MV-4-11 (cell line): Measurements from ENCODE around the gene NME4.
"Not testable (repeated sequence)": the region's sequence is repeated elsewhere in the genome, so short reads cannot be mapped to it uniquely, and the experiment has no call there.

Source experiments
- DNase-seq: peaks from one replicate; lab custom pipeline; 2025; lab: John Stamatoyannopoulos, UW

NME4 gene

DNA sequence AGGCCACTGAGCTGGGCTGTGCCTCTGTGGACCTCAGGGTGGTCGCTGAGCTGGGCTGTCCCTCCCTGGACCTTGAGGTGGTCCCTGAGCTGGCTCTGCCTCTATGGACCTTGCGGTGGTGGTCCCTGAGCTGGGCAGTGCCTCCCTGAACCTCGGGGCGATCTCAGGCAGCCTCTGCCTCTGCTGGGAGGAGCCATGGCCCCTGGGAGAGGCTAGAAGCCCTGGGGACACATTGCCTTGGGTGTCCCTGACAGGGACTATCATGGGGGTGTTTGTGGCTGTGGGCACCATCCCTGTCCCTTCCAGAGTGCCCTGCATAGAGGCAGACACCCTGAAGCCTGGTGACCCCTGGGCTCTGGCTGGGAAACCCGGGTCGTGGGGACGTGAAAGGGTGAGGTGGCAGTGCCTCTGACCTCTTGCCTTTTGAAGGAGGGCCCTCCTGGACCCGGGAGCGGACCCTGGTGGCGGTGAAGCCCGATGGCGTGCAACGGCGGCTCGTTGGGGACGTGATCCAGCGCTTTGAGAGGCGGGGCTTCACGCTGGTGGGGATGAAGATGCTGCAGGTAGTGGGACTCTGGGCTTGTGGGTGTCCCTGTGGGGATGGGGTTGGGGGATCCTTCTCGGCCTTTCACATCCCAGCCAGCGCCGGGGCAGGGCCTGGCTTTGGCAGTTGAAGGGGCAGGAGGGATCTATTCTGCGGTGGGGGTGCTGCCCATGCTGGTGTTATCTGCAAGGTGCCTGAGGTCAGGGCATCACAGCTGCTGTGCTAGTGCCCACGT is 1.8 kb downstream of the NME4 start:
- no peak for DNase-seq

DNA sequence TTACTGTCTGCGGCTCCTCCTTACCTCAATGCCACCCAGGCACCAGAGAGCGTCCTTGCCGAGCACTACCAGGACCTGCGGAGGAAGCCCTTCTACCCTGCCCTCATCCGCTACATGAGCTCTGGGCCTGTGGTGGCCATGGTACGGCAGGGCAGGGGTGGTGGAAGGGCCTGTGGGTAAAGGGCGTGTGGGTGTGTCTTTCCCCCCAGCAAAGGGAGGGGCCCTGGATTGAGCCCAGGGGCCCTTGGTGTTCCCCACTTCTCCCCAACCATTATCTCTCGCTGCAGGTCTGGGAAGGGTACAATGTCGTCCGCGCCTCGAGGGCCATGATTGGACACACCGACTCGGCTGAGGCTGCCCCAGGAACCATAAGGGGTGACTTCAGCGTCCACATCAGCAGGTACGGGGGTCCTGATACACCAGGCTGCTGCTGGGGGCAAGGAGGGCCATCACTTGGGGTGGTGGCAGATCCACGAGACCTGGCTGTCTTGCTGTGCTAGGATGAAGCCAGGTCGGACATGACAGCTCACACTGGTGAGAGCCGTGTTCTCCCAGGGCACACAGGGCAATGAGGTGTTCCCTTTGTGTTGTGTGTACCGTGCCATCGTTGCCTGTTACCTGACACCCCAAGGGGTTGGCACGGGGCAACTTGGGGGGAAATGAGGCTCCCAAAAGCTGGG is 2.5 kb downstream of the NME4 start:
- DNase-seq = no peak

DNA sequence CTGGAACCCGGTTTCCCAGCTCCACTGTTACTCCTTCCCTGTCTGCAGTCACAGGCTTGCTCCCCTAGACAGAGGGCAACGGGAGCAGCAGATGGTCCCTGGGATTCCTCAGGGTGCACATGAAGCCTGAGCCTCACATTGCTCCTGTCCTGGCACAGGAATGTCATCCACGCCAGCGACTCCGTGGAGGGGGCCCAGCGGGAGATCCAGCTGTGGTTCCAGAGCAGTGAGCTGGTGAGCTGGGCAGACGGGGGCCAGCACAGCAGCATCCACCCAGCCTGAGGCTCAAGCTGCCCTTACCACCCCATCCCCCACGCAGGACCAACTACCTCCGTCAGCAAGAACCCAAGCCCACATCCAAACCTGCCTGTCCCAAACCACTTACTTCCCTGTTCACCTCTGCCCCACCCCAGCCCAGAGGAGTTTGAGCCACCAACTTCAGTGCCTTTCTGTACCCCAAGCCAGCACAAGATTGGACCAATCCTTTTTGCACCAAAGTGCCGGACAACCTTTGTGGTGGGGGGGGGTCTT is 3.1 kb downstream of the NME4 start:
- DNase-seq = peak; percentile 39

DNA sequence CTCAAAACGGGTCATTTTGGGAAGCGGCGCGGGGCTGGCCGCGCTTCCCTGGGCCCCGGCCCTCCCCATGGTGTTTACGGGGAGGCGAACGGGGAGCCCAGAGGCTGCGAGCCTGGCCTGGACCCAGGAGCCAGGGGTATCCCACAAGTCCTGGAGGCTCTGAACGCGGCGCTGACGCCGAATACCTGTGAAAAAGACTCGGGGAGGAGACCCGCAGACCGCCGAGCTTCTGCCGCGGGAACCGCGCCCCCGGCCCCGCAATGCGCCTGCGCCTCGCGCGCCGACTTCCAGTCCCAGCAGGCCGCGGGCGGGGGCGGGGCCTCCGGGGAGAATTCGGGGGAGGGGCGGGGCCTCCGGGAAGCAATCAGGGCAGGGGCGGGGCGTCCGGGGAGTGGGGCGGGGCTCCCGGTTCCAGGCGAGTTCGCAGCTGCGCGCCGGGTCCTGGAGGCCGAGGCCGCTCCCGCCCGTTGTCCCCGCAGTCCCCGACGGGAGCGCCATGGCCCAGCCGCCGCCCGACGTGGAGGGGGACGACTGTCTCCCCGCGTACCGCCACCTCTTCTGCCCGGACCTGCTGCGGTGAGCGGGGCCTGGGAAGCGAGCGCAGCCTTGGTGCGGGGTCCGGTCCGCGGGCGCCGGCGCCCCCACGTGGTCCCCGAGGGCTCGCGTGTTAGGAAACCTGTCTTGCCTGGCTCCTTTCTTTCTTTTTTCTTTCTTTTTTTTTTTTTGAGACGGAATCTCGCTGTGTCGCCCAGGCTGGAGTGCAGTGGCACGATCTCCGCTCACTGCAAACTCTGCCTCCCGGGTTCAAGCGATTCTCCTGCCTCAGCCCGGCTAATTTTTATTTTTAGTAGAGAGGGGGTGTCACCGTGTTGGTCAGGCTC is 4.7 kb downstream of the NME4 start, which contains the start of gene DECR2:
DECR2 (plus strand) TSS at position 418 of the 881 bp plus-strand sequence; CDS start at position 497, 79 bp downstream.
- DNase-seq = peak; percentile 79

DNA sequence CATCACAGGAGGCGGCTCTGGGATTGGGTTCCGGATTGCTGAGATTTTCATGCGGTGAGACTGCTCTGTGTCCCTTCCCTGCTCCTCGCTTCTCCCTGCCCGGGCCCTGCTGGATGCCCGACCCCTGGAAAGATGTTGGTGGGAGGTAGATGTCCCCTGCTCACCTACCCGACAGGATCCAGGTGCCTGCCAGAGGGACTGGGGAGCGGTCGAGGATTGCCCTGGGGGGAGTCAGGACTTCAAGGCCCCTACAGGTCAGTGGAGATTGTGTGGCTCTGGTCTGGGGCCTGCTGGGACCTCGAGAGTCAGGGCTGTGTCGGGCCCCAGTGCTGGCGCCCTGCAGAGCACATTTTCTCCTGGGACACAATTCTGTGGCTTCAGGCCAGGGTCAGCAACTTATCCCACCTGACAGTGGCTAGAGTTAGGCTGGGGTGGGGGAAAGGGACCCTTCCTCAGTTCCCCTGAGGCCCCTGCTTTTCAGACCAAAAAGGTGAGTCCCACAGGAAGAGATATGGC is 8.0 kb downstream of the NME4 start:
- DNase-seq = no peak

DNA sequence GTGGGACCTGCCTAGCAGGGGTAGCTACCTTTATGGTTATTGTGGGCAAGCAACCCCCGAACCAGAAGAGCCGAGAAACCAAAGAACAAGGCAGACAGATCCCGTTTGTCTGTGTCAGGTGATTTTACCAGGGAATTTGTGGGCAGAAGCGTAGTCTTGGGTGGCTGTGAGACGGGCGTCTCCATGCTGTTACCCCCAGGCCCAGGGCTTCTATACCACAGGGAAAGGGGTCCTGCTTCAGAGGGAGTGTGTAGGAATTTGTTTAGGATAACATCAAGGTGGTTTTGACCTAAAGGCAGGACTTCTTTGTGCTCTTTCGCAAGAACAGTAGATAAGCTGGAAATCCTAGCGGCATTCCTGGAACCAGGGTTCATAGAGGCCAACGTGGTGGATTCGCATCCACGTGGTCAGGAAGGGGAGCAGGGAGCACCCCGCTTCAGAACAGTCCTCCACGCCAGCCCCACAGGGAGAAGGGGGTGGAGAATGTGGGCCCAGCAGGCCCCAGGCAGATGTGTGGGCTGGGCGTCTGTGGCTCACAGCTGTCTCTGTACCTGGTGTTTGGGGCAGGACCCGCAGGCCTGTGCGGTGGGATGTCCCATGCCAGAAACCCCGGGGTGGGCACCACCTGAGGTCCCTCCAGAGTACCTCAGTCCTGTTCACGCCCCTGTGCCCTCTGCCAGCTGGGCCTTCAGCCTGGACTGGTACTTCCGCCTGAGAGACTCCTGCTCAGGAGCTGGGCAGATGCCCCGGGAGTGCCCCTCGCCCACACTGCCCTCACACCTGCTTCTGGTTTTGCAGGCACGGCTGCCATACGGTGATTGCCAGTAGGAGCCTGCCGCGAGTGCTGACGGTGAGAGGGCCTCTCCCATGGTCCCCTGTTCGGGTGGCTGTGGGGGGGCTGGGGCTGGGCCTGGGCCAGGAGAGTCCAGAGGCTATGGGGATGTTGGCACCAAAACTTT is 8.8 kb downstream of the NME4 start:
- no peak for DNase-seq

DNA sequence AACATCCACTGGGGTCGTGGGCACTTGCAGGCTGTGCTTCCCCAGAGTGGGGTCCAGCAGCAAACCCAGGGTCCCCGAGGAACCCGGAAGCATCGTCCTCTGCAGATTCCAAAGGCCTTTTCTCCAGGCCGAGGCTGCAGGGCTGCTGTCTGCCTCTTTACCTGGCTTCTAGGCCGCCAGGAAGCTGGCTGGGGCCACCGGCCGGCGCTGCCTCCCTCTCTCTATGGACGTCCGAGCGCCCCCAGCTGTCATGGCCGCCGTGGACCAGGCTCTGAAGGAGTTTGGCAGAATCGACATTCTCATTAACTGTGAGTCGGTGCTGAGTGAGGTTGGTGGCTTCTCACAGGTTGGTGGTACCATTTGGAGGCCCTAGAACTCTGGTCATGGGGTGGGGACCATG is 10.3 kb downstream of the NME4 start:
- no peak for DNase-seq

DNA sequence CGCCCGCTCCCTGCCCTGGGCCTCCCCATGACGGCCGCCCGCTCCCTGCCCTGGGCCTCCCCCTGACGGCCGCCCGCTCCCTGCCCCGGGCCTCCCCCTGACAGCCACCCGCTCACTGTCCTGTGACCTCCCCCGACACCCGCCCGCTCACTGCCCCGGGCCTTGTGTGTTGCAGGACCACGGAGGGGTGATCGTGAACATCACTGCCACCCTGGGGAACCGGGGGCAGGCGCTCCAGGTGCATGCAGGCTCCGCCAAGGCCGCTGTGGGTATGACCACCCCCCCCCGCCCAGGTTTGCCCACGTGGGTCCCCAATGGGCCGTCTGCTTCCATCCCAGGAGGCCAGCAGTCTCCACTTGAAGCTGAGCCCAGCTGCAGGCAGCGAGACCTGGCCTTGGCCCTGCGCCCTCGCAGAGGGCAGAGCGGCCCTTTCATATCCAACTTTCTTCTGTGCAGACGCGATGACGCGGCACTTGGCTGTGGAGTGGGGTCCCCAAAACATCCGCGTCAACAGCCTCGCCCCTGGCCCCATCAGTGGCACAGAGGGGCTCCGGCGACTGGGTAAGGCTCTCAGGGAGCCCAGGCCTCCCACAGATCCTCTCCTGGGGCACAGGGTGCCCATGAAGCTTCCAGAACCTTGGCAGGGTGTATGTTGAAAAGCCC is 13.6 kb downstream of the NME4 start:
- DNase-seq = no peak

DNA sequence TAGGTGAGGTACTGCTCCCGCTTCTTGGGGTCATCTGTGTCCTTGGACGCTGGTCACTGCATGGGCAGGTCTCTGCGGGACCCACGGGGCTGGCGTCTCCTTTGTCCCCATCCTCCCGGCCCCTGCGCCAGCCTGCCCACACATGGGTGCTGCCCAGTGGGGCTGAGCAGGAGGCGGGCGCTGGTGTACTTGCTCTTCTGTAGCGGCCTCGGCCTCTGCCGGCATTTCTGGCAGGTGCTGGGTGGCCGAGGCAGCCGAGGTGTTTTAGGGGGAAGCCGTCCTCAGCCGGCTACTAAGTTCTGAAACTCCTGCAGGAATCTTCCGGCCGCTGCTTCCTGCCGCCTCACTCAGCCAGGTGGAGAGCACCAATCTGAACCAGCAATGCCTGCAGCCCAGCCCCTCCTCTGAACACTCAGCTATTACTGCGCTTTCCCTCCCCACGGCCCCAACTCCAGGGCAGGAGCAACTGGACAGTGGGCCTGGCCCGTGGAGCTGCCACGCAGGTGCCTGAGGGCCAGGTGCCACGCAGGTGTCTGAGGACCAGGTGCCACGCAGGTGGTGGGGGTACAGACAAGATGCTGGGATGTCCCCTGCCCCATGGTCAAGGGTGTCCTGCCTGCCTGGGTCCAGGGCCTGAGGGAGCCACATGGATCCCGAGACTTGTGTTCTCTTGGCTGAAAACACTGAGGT is 14.7 kb downstream of the NME4 start:
- DNase-seq = no peak

DNA sequence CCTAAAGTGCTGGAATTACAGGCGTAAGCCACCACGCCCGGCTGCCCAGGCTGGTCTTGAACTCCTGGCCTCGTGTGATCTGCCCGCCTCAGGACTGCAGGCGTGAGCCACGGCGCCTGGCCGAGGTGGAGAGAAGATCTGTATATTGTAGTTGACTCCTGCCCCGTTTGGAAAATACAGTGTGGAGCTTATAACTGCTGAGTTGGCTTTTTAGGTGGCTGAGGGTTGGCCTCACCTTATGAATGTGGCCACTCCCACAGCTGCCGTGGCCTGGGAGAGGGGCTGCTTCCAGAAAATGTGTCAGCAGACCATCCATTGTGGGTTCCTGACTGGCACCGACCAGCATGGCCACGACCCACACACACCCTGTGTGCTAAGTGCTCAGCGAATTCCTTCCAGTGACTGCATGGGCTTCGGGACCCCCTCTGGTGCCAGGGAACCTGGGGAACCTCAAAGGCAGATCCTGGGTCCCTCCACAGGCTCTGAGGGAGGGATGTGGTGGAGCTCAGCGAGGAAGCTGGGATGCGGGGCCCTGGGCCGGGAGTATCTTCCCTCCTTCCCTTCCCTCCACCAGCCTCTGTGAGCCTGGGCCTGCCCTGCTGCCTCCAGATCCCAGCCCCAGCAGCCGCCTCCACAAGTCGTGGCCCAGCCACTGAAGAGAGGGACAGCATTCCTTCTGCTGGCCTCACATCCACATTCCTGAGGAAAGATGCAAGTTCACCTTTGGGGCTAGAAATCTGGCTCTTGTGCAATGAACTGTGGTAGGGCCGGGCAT is 17.6 kb downstream of the NME4 start:
- no peak for DNase-seq

DNA sequence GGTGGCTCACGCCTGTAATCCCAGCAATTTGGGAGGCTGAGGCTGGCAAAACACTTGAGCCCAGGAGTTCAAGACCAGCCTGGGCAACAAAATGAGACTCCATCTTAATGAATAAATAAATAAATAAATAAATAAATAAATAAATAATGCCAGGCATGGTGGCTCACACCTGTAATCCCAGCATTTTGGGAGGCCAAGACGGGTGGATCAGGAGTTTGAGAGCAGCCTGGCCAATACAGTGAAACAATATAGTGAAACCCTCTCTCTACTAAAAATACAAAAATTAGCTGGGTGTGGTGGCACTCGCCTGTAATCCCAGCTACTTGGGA is 18.1 kb downstream of the NME4 start:
- DNase-seq = not testable (repeated sequence)

DNA sequence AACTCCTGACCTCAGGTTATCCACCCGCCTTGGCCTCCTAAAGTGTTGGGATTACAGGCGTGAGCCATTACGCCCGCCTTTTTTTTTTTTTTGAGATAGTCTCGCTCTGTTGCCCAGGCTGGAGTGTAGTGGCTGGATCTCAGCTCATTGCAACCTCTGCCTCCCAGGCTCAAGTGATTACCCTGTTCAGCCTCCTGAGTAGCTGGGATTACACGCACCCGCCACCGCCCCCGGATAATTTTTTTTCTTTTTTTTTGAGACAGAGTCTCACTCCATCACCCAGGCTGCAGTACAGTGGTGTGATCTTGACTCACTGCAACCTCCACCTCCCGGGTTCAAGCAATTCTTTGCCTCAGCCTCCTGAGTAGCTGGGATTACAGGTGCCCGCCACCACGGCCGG is 25.2 kb downstream of the NME4 start:
- DNase-seq = not testable (repeated sequence)

DNA sequence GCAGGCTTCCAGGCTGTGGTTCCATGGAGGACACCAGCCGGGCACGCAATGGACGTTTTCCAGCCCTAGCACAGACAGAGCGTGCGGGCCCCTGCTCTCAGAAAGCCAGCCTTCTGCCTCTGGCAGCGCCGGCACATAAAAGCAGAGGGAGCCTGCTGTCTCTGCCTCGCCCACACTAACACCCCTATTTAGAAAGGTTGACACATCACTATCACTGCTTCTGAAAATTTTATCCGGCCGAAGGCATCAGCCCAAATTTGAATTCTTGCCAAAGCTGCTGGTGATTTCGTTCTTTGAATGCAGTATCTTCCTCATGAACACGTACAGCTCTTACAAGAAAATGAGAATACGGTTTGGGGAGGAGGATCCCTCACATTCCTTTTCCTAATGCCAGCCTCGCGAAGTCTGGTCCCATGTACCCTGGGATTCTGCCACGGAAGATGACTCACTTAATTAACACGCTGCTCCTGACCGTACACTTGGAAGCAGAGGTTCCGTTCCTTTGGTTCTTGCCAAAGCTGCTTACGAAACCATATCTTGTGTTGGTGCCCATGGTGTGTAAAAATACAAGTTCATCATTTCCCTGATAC is 27.1 kb downstream of the NME4 start:
- peak; percentile 65 for DNase-seq

DNA sequence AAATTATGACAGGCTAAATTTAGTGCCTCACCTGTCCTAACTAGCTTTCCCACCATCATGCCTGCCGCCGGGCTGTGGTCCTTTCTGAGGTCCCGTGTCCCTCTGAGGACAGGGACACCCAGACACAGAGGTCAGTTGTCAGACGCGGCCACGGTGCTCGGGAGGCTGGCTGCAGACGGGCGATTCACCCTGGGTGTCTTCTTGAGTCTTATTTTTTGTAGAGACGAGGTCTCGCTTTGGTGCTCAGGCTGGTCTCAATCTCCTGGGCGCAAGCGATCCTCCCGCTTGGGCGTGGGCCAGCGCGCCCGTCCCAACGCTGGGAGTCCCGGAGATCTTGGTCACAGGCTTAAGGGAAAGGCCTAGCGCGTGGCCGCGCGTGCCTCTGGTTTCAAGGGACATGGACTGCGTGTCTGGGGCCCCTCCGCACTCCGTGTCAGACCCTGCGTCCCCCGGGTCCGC is 27.7 kb downstream of the NME4 start:
- DNase-seq = no peak

DNA sequence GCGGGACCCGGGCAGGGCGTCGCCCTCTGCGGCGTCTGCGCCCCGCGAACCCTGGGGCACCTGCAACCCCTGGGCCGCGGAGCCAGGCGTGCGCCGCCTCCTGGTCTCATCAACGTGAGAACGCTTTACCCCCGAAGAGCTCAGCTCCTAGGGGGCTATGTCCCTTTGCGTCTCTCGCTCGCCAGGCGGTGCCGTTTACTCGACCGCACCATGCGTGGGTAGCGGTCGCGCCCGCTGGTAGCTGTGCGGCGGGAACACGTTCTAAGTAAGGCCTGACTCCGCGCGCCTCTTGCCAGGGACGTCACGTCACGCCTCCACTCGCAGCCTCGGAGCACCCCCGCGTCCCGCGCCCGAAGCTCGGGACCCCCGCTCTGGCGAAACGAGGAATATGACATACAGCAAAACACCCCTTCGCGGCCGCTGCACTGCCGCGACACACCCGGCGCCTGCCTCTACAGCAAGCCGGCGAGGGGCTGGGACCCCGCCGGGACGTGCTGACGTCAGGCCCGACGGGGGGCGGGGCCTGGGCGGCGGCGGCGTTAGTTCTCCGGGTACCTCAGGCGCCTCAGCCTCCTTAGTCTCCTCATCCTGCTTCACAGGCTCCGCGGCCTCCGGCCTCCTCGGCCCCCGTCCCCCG is 28.2 kb downstream of the NME4 start, which contains the start of gene RAB11FIP3:
RAB11FIP3 (plus strand) TSS at position 568 of the 637 bp plus-strand sequence. CDS start 358 bp downstream, outside the sequence.
- DNase-seq = peak; percentile 62

DNA sequence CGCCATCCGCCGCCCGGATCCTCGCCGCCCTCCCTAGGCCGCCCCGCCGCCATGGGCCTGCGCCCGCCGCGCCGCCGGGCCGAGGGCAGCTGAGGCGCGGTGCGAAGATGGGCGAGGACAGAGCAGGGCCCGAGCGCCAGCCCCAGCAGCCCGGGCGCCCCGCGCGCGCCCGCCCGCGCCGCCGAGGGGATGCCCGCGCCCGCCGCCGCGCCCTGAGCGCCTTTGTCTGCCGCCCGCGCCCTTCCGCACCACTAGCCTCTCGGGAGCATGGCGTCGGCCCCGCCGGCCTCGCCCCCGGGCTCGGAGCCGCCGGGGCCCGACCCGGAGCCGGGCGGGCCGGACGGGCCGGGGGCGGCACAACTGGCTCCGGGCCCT is 28.7 kb downstream of the NME4 start:
- no peak for DNase-seq

DNA sequence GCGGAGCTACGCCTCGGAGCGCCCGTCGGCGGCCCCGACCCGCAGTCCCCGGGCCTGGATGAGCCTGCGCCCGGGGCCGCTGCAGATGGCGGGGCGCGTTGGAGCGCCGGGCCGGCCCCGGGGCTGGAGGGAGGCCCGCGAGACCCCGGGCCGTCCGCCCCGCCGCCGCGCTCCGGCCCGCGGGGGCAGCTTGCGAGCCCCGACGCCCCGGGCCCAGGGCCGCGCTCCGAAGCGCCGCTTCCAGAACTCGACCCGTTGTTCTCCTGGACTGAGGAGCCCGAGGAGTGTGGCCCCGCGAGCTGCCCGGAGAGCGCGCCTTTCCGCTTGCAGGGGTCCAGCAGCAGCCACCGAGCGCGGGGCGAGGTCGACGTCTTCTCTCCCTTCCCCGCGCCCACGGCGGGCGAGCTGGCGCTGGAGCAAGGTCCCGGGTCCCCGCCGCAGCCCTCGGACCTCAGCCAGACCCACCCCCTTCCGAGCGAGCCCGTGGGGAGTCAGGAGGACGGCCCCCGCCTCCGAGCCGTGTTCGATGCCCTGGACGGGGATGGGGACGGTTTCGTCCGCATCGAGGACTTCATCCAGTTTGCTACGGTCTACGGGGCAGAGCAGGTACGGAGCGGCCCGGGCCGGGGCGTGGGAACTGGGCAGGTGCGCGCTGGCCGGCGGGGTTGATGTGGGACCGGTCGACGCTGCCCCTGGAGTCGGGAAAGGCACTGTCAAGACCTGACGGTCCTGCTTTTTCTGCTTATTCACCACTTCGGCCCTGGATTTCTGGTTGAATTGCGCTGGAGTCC is 29.3 kb downstream of the NME4 start:
- no peak for DNase-seq
